ENCODE results near the gene OR12D1. TPM values are rescaled to one million over a fixed set of nuclear protein-coding genes. Genes with fewer than 3 reads are reported as not detected.

Gene OR12D1
- total RNA-seq, 2 donors from 2014 or later, result not detected

DNA sequence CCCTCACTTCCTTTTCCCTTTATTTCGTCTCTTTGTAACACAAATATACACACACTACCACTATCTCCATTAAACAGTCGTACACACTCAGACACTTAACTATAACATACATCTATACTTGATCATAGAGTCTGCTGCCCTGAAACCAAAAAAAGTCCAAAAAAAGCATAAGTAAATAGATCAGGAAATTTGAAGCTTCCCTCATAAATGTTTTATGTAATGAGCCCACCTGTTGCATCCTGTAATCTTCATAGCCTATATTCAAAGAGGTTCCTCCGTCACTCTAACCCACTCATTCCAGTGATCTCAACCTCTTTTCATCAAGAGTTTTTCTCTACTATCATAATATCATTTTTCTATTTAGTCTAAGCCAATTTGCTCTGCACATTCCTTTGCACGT, 26.2 kb upstream of the OR12D1 start:
- no peaks in the 10 kb centered on the region for H3K36me3 ChIP-seq
- H3K9me3 ChIP-seq, result no peaks in the 10 kb centered on the region

DNA sequence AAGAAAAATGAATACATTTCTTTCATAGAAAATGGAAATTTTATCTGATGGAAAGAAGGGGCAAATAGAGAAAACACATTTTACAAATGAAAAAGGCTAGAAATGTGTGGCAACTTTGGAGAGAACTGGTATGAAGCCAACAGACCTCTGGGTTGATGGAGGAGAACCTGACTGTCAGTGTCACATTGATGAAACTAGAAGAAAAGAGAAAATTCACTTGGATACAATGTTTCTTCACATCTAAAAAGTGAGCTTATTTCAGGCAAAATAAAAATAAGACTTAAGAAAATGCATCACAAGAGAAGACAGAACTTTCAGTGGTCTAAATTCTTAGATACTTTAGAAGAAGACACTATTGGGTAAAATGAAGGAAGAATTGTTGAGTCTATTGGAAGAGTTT, 19.4 kb upstream of the OR12D1 start, which contains the start of gene OR12D2:
Gene OR12D2 (plus strand): TSS at position 301 of the 400 bp plus-strand sequence. CDS start 1,069 bp downstream, outside the sequence.
- intact Hi-C loops (cut with DNase I), result no loop called here
- TF ChIP-seq, protein P1, sequence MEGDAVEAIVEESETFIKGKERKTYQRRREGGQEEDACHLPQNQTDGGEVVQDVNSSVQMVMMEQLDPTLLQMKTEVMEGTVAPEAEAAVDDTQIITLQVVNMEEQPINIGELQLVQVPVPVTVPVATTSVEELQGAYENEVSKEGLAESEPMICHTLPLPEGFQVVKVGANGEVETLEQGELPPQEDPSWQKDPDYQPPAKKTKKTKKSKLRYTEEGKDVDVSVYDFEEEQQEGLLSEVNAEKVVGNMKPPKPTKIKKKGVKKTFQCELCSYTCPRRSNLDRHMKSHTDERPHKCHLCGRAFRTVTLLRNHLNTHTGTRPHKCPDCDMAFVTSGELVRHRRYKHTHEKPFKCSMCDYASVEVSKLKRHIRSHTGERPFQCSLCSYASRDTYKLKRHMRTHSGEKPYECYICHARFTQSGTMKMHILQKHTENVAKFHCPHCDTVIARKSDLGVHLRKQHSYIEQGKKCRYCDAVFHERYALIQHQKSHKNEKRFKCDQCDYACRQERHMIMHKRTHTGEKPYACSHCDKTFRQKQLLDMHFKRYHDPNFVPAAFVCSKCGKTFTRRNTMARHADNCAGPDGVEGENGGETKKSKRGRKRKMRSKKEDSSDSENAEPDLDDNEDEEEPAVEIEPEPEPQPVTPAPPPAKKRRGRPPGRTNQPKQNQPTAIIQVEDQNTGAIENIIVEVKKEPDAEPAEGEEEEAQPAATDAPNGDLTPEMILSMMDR (IDR thresholded peaks at IDR 0.05), result no peak
- DNase-seq (ENCODE audit: low spot score), result no peak

More for the DNA sequence above, 26.2 kb upstream of the OR12D1 start:
- TF ChIP-seq, protein P1 (IDR thresholded peaks at IDR 0.05), result no peak
- no peak for TF ChIP-seq POLR2AphosphoS5 (IDR thresholded peaks at IDR 0.05)
- no peak for TF ChIP-seq POLR2A (IDR thresholded peaks at IDR 0.05)
- no peaks in the 10 kb centered on the region for H3K27me3 ChIP-seq (replicated peaks; ENCODE audit: insufficient read depth)
- no peak overlapping the region for H3K27ac ChIP-seq
- H3K4me1 ChIP-seq (replicated peaks), result no peaks in the 10 kb centered on the region
- DNase-seq (ENCODE audit: low spot score), result no peak
- WGBS, result 37% methylated on average over 4 of the region's 4 CpGs
- no peak overlapping the region for H3K4me3 ChIP-seq
- intact Hi-C loops (cut with DNase I), result no loop called here

GRCh38 chr6:29399525-29399924, 15.2 kb upstream of the OR12D1 start:
- TF ChIP-seq POLR2A (IDR thresholded peaks at IDR 0.05) (no peak), POLR2AphosphoS5 (IDR thresholded peaks at IDR 0.05) (no peak)
- TF ChIP-seq, protein P1 (IDR thresholded peaks at IDR 0.05), result no peak
- no peaks in the 10 kb centered on the region for H3K27me3 ChIP-seq (replicated peaks; ENCODE audit: insufficient read depth)
- intact Hi-C loops (cut with DNase I), result no loop called here
- WGBS, result 89% methylated on average over 2 of the region's 2 CpGs
- H3K4me3 ChIP-seq, result no peak overlapping the region
- no peaks in the 10 kb centered on the region for H3K36me3 ChIP-seq
- H3K27ac ChIP-seq, result no peak overlapping the region
- H3K4me1 ChIP-seq (replicated peaks), result no peaks in the 10 kb centered on the region
- no peaks in the 10 kb centered on the region for H3K9me3 ChIP-seq
- DNase-seq (ENCODE audit: low spot score), result no peak

More for the DNA sequence above, 19.4 kb upstream of the OR12D1 start, which contains the start of gene OR12D2:
- Histone ChIP-seq H3K27ac (no peak within 1 kb of the TSS), H3K9me3 (no peaks in the 10 kb centered on the region), H3K36me3 (no peaks in the 10 kb centered on the region), H3K4me3 (no peak within 1 kb of the TSS), H3K4me1 (replicated peaks) (no peaks in the 10 kb centered on the region), H3K27me3 (replicated peaks; ENCODE audit: insufficient read depth) (no peaks in the 10 kb centered on the region)

GRCh38 chr6:29403801-29404200, 10.9 kb upstream of the OR12D1 start:
- no peak overlapping the region for H3K27ac ChIP-seq
- H3K4me3 ChIP-seq, result no peak overlapping the region
- WGBS, result 93% methylated on average over 1 of the region's 1 CpG
- intact Hi-C loops (cut with DNase I), result no loop called here
- no peaks in the 10 kb centered on the region for H3K9me3 ChIP-seq
- TF ChIP-seq, protein P1 (IDR thresholded peaks at IDR 0.05), result no peak
- TF ChIP-seq POLR2AphosphoS5 (IDR thresholded peaks at IDR 0.05) (no peak), POLR2A (IDR thresholded peaks at IDR 0.05) (no peak)
- no peaks in the 10 kb centered on the region for H3K36me3 ChIP-seq
- no peaks in the 10 kb centered on the region for H3K27me3 ChIP-seq (replicated peaks; ENCODE audit: insufficient read depth)
- DNase-seq (ENCODE audit: low spot score), result no peak
- no peaks in the 10 kb centered on the region for H3K4me1 ChIP-seq (replicated peaks)

GRCh38 chr6:29419516-29419915, 4.8 kb downstream of the OR12D1 start:
- Histone ChIP-seq H3K27ac (no peak overlapping the region), H3K4me1 (replicated peaks) (no peaks in the 10 kb centered on the region), H3K9me3 (no peaks in the 10 kb centered on the region), H3K27me3 (replicated peaks; ENCODE audit: insufficient read depth) (no peaks in the 10 kb centered on the region), H3K4me3 (no peak overlapping the region), H3K36me3 (no peaks in the 10 kb centered on the region)
- WGBS, result 42% methylated on average over 3 of the region's 3 CpGs
- intact Hi-C loops (cut with DNase I), result no loop called here
- DNase-seq (ENCODE audit: low spot score), result no peak
- TF ChIP-seq, protein P1 (IDR thresholded peaks at IDR 0.05), result no peak
- TF ChIP-seq POLR2A (IDR thresholded peaks at IDR 0.05), result no peak
- no peak for TF ChIP-seq POLR2AphosphoS5 (IDR thresholded peaks at IDR 0.05)
